NOMO-1 treated with DMSO at 0.1 percent for 48 hours (cell line): ENCODE data around the gene DEPDC5.
"Not testable (repeated sequence)": the region's sequence is repeated elsewhere in the genome, so short reads cannot be mapped to it uniquely, and the experiment has no call there.

Experiments used
- DNase-seq: peaks from one replicate; lab custom pipeline; 2025; ENCODE audit not compliant: unreplicated experiment; lab: John Stamatoyannopoulos, UW

DEPDC5 gene

DNA sequence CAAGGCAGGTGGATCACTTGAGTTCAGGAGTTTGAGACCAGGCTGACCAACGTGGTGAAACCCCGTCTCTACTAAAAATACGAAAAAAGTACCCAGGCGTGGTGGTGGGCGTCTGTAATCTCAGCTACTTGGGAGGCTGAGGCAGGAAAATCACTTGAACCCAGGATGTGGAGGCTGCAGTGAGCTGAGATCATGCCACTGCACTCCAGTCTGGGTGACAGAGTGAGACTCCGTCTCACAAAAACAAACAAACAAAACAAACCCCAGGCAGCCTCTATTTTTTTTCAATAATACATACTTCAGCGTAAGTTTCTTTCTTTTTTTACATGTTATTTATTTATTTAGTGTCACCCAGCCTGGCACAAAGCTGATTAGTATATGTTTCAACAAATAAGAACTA is 60.1 kb downstream of the DEPDC5 start:
- not testable (repeated sequence) for DNase-seq

DNA sequence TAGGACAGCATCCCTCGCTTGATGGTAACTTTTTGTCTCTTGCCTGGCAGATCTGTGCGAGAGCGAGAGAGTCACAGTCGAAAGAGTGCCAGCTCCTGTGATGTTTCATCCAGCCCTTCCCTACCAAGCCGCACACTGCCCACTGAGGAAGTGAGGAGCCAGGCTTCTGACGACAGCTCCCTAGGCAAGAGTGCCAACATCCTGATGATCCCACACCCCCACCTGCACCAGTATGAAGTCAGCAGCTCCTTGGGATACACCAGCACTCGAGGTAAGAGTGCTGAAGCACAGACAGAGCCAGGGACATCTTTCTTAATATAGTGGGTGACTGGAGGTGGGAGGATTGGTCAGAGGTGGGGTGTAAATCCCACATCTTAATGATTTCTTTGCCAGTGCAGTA is 61.1 kb downstream of the DEPDC5 start:
- DNase-seq, result no peak

DNA sequence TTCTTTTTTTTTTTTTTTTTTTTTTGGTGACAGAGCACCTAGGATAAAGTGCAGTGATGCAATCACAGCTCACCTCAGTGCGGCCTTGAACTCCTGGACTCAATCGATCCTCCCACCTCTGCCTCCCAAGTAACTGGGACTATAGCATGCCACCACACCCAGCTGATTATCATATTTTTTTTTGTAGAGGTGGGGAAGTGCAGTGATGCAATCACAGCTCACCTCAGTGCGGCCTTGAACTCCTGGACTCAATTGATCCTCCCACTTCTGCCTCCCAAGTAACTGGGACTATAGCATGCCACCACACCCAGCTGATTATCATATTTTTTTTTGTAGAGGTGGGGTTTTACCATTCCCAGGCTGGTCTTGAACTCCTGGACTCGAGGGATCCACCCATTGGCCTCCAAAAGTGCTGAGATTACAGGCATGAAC is 61.6 kb downstream of the DEPDC5 start:
- not testable (repeated sequence) for DNase-seq

DNA sequence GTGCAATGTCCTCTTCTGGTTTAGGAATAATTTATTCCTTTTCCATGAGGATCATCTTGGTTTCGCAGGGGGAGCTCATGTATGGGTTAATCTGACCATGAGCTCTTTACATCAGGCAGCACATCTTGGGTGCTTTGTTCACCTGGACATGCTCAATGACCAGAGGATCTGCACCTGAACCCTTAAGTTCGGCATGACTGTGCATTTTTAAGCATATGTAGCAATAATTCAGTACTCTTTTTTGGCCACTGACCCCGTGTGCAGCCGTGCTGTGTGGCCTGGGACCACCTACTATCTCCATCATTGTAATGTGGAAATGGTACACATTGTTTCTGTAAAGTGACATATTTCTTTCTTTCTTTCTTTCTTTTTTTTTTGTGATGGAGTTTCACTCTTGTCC is 62.9 kb downstream of the DEPDC5 start:
- DNase-seq, result no peak

DNA sequence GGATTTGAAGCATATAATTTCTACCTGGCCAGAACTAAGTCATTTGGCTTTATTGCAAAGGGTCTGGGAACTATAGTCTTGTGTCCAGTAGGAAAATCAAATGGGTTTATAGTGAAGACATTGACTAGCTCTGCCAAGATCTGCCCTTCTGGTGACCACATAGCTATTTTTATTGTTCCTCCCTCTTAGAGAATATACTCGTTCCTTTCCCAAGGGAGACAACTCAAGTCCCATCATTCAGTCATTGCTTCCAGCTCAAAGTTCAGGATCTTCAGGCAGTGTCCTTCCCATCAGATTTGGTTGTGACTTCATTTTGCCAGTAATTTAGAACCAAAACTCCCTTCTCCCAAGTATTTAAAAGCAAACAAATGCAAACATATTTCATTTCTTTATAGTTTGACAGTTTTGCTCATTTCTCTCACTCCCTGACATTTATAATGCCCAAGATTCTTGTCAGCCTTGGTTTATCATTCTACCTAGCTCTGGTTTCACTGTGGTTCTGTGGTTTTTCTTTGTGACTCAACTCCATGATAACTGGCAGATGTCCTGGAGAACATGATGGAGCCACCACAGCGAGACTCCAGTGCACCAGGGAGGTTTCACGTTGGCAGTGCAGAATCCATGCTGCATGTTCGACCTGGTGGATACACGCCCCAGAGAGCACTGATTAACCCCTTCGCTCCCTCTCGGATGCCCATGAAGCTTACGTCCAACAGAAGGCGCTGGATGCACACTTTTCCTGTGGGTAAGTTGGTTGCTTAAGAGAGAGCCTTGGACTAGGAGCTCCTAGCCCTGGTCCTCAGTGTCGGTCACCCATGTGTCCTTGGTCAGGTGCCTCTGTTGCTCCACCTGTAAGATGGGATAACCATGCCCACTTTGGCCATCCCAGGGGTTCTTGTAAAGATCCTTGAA is 64.9 kb downstream of the DEPDC5 start:
- no peak for DNase-seq

DNA sequence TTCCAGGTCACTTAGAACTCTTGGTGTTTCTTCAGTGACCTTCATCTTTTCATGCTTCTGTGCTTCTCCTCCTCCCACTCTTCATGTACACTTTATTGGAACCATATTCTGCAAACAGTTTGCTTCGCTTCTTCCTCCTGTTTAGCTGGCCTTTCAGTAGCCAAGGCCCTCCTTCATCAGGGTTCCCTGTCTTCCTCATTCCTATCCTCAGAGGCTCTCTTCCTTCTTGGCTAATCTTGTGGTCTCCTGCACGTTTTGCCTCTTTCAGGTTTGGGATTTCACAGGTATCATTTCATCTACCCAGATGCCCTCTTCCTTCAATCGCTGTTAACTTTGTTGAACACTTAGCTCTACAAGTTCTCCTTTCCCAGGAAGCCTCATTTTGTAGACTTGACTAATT is 66.8 kb downstream of the DEPDC5 start:
- no peak for DNase-seq

DNA sequence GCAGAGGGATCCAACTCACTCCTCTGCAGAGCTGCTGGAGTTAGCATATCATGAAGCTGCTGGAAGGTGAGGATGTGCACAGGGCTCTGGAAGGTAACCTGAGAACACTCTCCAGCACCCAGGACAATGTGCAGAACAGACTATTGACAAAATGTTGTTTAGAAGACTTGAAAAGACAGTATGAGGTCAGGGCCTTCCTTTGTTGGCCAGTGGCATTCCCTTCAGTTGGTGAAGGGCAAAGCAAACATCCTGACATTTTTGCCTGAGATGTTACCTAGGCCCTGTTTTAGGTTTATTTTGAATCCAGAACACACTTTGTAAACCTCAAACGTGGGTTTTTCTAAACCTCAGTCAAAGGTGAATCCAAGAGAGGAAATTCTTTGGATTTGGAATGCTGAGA is 67.8 kb downstream of the DEPDC5 start:
- no peak for DNase-seq

DNA sequence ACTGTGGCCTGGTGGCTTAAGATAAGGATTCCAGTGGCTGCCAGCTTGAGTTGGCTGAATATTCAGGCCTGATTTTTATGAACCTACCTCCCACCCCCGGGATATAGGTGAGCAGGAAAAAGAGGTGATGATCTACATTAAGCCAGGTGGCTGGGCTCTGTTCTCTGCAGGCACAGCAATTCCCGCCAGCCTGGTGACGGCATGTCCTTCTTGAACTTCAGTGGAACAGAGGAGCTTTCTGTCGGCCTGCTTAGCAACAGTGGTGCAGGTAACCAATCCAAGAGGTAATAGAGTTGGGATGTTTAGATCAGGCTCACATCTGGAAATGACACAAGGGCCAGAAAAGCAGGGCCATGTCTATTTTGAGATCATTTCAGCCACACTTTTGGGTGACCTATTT is 68.7 kb downstream of the DEPDC5 start:
- DNase-seq, result no peak

DNA sequence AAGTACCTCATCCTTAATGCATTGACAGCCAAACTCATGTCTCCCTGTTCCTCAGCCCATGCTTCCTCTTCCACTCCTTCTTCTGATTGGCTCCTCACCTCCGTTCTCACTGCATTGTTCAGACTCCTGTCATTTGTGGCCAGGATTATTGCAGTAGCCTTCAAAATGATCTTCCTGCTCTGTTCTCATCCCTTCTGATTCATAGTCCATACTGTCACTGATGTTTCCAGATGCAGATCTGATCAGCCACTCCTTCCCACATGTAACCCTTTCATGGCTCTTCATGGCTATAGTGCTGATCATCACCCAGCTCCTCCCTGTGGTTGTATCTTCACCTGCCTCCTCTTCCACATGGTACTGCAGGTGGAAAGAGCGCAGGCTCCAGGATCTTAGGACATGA is 71.7 kb downstream of the DEPDC5 start:
- no peak for DNase-seq

DNA sequence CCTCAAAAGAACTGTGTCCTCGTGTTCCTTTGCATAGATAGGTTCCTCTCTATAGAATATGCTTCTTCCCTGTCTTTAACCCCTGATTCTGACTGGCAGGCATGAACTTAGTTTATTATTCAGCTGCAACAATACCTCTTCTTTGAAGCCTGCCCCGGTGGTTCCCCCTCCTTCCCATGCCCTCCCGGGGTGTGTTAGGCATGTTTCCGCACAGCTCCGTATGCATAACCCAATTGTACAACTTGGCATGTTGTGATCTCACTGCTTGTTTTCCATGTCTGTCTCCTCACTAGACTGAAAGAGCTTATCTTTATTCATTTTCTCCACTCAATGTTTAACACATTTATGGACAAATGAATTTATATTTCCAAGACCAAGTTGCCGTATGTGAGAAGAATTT is 72.6 kb downstream of the DEPDC5 start:
- DNase-seq, result no peak

DNA sequence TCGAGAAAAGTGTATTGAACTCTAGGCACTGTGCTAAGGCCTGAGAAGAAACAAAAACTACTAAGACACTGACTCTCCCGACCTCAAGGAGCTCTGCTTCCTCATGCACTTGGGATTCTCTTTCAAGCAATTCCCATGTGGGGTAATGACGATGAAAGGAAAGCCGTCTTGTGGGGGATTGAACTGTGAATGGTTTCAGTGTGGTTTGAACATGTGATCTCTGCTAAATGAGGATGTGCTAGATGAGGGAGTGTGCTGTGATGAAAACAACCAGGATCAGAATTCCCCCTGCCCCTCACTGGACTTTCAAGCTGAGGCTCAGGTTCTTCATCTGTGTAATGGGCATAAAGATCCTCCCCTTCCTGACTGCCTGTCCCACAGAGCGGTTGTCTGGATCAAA is 74.9 kb downstream of the DEPDC5 start:
- no peak for DNase-seq

DNA sequence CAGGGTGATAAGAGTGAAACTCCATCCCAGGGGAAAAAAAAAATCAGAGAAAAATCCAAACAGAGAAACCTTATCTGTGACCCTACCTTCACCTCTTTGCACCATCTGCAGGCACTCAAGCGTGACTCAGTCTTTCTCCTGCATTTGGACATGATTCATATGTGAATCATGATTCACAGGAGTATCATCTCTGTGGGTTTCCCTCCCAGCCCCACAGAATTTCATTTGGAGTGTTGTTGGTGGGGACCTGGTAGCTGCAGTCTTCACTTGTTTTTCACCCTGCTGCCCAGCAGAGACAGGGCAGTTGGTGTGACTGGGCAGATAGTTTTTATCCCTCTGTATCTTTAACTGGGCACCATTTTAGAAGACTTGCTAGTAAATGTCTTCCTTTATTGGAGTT is 75.7 kb downstream of the DEPDC5 start:
- no peak for DNase-seq

DNA sequence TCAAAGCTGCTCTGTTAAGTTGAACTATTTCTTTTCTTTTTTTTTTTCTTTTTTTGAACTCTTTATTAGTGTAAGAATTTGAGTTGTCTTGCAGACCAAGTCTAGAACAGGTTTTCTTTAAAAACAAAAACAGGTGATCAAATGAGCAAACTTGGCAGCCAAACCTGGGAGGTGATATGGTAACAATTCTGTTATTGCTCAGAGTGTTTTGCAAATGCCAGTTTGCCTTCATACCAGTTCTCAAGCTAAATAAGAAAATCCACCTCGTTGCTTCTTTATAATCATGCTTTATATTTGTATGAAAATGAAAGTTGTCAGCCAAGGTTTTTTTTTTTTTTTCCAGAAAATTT is 76.9 kb downstream of the DEPDC5 start:
- DNase-seq, result no peak

DNA sequence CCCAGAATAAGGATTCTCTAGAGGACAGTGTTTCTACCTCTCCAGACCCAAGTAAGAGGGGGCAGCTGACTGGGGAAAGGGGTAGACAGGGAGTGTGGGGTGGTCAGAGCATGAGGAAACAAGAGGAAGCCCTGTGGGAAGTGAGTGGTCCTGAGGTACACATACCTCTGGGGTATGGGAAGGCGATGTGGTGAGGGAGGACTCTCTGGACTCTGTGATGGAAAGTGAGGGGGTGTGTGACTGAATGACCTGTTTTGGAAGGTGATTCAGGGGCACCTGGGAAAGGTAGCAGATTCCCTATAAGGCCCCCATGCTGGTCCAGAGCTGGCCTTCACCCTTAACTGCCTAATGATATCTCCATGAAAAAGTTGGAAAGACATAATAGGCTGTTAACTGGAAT is 80.1 kb downstream of the DEPDC5 start:
- no peak for DNase-seq

DNA sequence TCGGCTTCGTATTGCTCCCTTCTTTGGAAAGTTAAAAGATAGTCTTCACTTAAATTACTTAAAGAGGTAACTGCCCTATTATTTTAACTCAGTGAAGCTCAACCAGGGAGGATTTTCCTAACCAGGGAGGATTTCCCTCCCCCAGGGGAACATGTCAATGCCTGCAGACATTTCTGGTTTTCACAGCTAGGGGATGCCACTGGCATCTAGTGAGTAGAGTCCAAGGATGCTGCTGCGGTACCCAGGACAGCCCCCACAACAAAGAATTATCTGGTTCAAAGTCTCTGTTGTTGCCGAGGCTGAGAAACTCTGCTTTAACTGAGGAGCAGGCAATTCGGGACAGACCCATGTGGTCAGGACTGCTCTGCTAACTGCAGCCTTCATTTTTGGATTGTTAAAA is 82.2 kb downstream of the DEPDC5 start:
- DNase-seq, result no peak

DNA sequence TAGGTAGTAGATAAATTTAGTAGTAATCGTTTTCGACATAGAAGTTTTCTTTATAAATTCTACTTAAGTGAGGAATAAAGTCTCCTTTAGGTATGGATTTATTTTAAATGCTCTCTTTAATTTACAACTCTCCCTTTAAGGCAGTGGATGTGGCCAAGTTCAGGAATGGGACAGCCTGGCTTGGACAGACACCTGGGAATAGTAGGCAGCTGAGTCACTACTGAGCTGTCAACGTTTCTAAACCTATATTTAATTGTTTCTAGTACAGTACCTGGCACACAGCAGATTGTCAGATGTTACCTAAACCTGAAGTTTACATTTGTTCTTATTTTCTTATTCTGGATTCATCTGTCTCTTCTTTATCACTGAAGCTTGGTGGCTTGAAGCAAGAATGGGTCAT is 85.1 kb downstream of the DEPDC5 start:
- DNase-seq, result no peak

DNA sequence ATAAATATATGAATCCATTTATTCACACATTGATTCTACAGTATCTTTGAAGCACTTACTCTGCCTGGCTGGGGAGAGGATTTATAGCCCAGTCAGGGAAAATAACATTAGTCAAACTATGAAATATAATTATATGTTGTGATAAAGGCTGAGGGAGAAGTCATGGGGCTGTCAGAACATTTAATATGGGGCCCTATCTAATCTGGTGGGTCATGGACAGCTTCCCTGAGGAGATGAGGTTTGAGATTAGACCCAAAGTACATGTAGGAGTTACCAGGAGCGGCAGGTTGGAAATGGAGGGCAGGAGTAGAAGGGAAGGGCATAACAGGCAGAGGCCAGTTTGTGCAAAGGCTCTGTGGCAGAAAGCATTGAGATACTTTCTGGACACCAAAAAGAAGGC is 86.2 kb downstream of the DEPDC5 start:
- no peak for DNase-seq

DNA sequence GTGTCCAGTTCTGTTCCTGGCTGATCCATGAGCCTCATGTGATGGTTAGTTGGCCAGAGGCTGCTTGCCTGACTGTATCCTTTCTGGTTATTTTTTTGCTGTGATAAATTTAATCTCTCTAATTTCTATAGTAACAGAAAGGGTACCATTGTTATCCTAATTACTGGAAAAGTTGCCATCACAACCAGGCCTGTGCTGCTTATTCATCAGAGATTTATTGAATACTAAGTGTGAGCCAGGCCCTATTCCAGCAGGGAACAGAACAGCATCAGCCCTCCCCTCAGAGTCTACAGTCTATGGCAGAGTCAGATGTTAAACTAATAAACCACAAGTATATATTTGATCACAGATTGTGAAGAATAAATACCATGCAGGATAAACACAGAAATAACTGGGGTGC is 86.8 kb downstream of the DEPDC5 start:
- no peak for DNase-seq

DNA sequence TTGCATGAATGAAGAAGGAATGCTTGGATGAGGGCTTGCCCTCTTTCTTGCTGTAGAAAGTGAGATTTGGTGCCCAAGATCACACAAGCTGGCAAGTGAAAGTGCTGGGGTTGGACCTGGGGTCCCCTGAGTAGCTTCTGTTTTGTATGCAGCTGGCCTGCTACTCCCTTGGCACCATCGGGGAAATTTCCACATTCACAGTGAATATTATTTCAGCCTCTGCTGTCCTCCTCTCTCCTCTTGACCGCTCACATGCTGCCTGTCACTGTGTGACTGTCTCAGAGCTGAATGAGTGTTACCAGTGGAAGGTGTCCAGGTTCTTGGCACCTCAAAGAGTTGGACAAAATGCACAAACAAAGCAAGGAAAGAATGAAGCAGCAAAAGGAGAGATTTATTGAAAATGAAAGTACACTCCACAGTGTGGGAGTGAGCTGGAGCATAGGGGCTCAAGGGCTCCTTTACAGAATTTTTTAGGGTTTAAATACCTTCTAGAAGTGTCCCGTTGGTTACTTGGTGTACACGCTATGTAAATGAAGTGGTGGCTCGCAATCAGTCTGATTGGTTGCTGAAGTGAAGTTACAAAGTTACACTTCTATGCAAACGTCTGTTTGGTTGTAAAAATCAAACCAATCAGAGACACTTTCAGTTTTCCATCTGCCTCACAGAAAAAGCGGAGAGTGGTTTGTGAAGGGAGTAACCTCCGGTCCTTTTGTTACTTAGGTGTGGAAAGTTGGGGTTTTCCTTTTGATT is 87.4 kb downstream of the DEPDC5 start:
- no peak for DNase-seq

DNA sequence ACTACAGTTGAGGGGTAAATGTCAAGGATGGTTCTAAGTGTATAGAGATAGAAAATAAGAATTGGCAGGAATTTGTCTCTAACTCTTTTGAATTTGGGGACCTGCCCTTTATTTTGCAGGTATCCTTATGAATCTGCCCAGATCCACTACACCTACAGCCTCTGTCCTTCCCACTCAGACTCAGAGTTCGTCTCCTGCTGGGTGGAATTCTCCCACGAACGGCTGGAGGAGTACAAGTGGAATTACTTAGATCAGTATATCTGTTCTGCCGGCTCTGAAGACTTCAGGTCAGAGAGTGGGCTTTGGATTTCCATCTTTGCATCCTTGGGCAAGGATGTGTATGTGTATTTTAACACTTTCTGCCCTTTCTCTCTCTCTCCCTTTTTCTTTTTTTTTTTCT is 89.7 kb downstream of the DEPDC5 start:
- no peak for DNase-seq

DNA sequence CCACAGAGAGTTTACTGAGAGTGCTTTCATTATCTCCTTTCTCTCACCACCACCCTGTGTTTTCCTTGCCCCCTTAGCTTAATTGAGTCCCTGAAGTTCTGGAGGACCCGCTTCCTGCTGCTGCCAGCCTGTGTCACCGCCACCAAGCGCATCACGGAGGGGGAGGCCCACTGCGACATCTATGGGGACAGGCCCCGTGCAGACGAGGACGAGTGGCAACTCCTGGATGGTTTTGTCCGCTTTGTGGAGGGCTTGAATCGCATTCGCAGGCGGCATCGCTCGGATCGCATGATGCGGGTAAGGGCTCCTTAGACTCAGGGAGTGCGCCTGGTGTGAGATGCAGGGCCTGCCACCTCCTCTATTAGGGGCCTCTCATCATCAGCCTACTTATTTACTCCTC is 91.1 kb downstream of the DEPDC5 start:
- no peak for DNase-seq
